Endodermal cell (in vitro differentiated cells): ENCODE results near the gene SPATA31D4. TPM values are rescaled to one million over a fixed set of nuclear protein-coding genes. Genes with fewer than 3 reads are reported as not detected.

Experiments used
- DNase-seq: peaks from one replicate; pipeline ENCODE4 v3.0.0-alpha.2; 2017
- H3K27ac ChIP-seq: 2 replicates; pipeline ENCODE4 v1.5.1; 2013; ENCODE audit warnings: mild to moderate bottlenecking, low read depth, low read length, moderate library complexity
- H3K27me3 ChIP-seq: 2 replicates; pipeline ENCODE4 v1.6.1; 2013; ENCODE audit warnings: mild to moderate bottlenecking, low read length, moderate library complexity; ENCODE audit not compliant: insufficient read depth, control insufficient read depth, poor library complexity, severe bottlenecking
- H3K36me3 ChIP-seq: 2 replicates; pipeline ENCODE4 v1.7.0; 2013; ENCODE audit warnings: mild to moderate bottlenecking, low read length, moderate library complexity; ENCODE audit not compliant: control insufficient read depth, insufficient read depth
- H3K4me1 ChIP-seq: one replicate; pipeline ENCODE4 v1.7.0; 2013; ENCODE audit warnings: low read length; ENCODE audit not compliant: control insufficient read depth, insufficient read depth
- H3K4me3 ChIP-seq: 2 replicates; pipeline ENCODE4 v1.5.1; 2013; ENCODE audit warnings: mild to moderate bottlenecking, low read length, moderate library complexity
- H3K9ac ChIP-seq: 2 replicates; pipeline ENCODE4 v1.6.1; 2013; ENCODE audit warnings: mild to moderate bottlenecking, low read length, moderate library complexity; ENCODE audit not compliant: poor library complexity, severe bottlenecking; ENCODE audit errors: extremely low read depth
- H3K9me3 ChIP-seq: 2 replicates; pipeline ENCODE4 v1.6.1; 2013; ENCODE audit warnings: mild to moderate bottlenecking, low read length, moderate library complexity; ENCODE audit not compliant: control insufficient read depth
- H3K27ac Mint-ChIP-seq: 2 replicates; pipeline ENCODE4 v1.8.0; 2020; ENCODE audit warnings: mixed read lengths
- H3K27me3 Mint-ChIP-seq: 2 replicates; pipeline ENCODE4 v1.8.0; 2021; ENCODE audit warnings: mild to moderate bottlenecking, mixed read lengths; ENCODE audit not compliant: insufficient read depth
- H3K36me3 Mint-ChIP-seq: 2 replicates; pipeline ENCODE4 v1.8.0; 2020; ENCODE audit warnings: low read depth, mixed read lengths
- H3K4me1 Mint-ChIP-seq: 2 replicates; pipeline ENCODE4 v1.8.0; 2020; ENCODE audit warnings: mixed read lengths
- H3K4me3 Mint-ChIP-seq: 2 replicates; pipeline ENCODE4 v1.8.0; 2020; ENCODE audit warnings: mild to moderate bottlenecking, moderate library complexity, mixed read lengths
- H3K9me3 Mint-ChIP-seq: 2 replicates; pipeline ENCODE4 v1.8.0; 2020; ENCODE audit warnings: mild to moderate bottlenecking, mixed read lengths
- WGBS, 2 experiments: methylation state at CpG; one replicate each; pipeline versions ENCODE4 v1.1.5 to v1.1.7; 2013; ENCODE audit warnings: missing lambda C conversion rate in 2 of 2, mixed read lengths in 1 of 2; ENCODE audit not compliant: insufficient coverage in 1 of 2, insufficient read length in 1 of 2; 5-methylcytosine and 5-hydroxymethylcytosine counted together
- total RNA-seq, 2 donors: library from RNA; stranded (reverse); fragmentation: NEBNext Ultra II Directional in 1 of 2; extraction: Animal tissue kit (Norgen Biotek cat#: 25700) in 1 of 2; gene quantifications; 2 replicates in 1 of 2; 3 replicates in 1 of 2; pipeline ENCODE4 v1.2.1, GENCODE V29; 2021
- TF ChIP-seq, protein P1 (sequence below): fragments of 200-600 bp; sonication (generic); conservative IDR thresholded peaks from 2 replicates; pipeline ENCODE4 v1.5.0; 2021; ENCODE audit warnings: antibody characterized with exemption, mild to moderate bottlenecking

SPATA31D4 gene
- total RNA-seq, 2 donors from 2014 or later, result not detected

DNA sequence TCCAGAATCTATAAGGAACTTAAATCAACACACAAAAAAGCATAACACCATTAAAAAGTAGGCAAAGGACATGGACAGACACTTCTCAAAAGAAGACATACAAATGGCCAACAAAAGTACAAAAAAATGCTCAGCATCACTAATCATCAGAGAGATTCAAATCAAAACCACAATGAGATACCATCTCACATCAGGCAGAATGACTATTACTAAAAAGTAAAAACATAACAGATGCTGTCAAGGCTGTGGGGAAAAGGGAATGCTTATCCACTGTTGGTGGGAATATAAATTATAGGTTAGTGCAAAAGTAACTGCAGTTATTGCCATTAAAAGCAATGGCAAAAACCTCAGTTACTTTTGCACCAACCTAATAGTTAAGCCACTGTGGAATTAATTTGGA is 32.2 kb upstream of the SPATA31D4 start:
- H3K27me3 ChIP-seq, result no peaks in the 10 kb centered on the region
- Mint-ChIP-seq H3K27ac (no peak overlapping the region), H3K4me3 (no peak overlapping the region), H3K4me1 (no peaks in the 10 kb centered on the region), H3K9me3 (no peaks in the 10 kb centered on the region), H3K36me3 (no peaks in the 10 kb centered on the region), H3K27me3 (no peaks in the 10 kb centered on the region)
- H3K27ac ChIP-seq, result no peak overlapping the region
- H3K4me1 ChIP-seq, result no peaks in the 10 kb centered on the region
- no peaks in the 10 kb centered on the region for H3K36me3 ChIP-seq
- no peak overlapping the region for H3K9ac ChIP-seq
- H3K9me3 ChIP-seq, result peaks cover 5% of the 10 kb centered on the region
- TF ChIP-seq, protein P1, sequence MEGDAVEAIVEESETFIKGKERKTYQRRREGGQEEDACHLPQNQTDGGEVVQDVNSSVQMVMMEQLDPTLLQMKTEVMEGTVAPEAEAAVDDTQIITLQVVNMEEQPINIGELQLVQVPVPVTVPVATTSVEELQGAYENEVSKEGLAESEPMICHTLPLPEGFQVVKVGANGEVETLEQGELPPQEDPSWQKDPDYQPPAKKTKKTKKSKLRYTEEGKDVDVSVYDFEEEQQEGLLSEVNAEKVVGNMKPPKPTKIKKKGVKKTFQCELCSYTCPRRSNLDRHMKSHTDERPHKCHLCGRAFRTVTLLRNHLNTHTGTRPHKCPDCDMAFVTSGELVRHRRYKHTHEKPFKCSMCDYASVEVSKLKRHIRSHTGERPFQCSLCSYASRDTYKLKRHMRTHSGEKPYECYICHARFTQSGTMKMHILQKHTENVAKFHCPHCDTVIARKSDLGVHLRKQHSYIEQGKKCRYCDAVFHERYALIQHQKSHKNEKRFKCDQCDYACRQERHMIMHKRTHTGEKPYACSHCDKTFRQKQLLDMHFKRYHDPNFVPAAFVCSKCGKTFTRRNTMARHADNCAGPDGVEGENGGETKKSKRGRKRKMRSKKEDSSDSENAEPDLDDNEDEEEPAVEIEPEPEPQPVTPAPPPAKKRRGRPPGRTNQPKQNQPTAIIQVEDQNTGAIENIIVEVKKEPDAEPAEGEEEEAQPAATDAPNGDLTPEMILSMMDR, result no peak
- DNase-seq, result no peak
- H3K4me3 ChIP-seq, result no peak overlapping the region

DNA sequence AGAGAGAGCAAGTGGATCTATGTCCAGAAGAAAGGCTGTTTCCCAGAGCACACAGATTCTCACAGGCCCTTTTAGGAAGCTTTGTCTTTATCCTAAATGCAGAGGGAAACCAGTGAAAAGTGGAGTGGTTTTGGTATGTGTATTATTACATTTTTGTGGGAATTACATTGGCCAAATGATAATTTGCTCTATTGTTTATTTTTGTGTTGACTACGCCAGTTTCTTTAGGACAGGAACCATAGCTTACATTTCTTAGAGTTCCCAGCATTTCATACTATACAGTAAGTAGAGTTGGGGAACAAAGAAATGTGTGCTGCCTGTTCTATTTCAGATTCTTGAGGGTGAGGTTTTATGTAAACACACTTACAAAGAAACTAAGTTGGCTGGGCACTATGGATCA is 29.4 kb upstream of the SPATA31D4 start:
- Histone ChIP-seq H3K27ac (no peak overlapping the region), H3K9ac (no peak overlapping the region), H3K4me1 (no peaks in the 10 kb centered on the region), H3K36me3 (no peaks in the 10 kb centered on the region), H3K27me3 (no peaks in the 10 kb centered on the region), H3K4me3 (no peak overlapping the region), H3K9me3 (peaks cover 5% of the 10 kb centered on the region)
- H3K4me1 Mint-ChIP-seq, result no peaks in the 10 kb centered on the region
- no peak overlapping the region for H3K4me3 Mint-ChIP-seq
- H3K27me3 Mint-ChIP-seq, result peaks cover 2% of the 10 kb centered on the region
- H3K36me3 Mint-ChIP-seq, result no peaks in the 10 kb centered on the region
- TF ChIP-seq, protein P1, result no peak
- WGBS, 2 experiments, result 89% methylated on average over 1 of the region's 1 CpG; no CpG with 5 or more reads in 1 of the 2 experiments
- DNase-seq, result no peak
- peak overlapping the region; percentile 56 for H3K27ac Mint-ChIP-seq
- no peaks in the 10 kb centered on the region for H3K9me3 Mint-ChIP-seq

DNA sequence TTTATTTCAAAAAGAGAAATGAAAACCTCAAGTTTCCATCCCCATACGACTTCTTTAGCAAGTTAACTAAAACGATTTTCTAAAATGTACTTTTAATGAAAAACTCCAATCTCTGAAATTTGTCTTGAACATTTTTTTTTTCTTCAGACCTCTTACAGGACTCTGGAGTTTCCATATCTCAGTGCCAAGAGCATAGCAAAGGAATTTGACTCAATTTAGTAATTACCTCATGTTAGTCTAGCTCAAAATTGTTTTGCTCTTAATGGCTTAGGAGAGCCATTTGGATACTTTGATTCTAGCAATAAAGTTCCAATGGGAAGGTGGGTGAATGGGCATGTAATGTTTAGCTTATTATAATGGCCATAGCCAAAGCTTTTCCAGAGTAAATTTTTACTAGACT is 26.0 kb upstream of the SPATA31D4 start:
- H3K4me3 ChIP-seq, result no peak overlapping the region
- peaks cover 5% of the 10 kb centered on the region for H3K9me3 ChIP-seq
- TF ChIP-seq, protein P1, result no peak
- no peaks in the 10 kb centered on the region for H3K9me3 Mint-ChIP-seq
- H3K36me3 ChIP-seq, result no peaks in the 10 kb centered on the region
- H3K36me3 Mint-ChIP-seq, result no peaks in the 10 kb centered on the region
- no peak for DNase-seq
- no peaks in the 10 kb centered on the region for H3K4me1 ChIP-seq
- H3K27ac Mint-ChIP-seq, result no peak overlapping the region
- no peaks in the 10 kb centered on the region for H3K4me1 Mint-ChIP-seq
- no peak overlapping the region for H3K9ac ChIP-seq
- H3K4me3 Mint-ChIP-seq, result no peak overlapping the region
- no peak overlapping the region for H3K27ac ChIP-seq
- WGBS, 2 experiments, result 85 to 100% methylated on average over 1 to 2 of the region's 2 CpGs
- peaks cover 2% of the 10 kb centered on the region for H3K27me3 Mint-ChIP-seq
- no peaks in the 10 kb centered on the region for H3K27me3 ChIP-seq
